Measurements from ENCODE around the gene DLGAP4. TPM values are rescaled to one million over a fixed set of nuclear protein-coding genes. Genes with fewer than 3 reads are reported as not detected.

The DLGAP4 gene
- total and polyA plus RNA-seq, 9 of the 15 experiments (the other 6 are each of a cell fraction or from before 2014, with no cell fraction given) = 0.31 to 34.1 (median 4.5) TPM

GRCh38 chr20:36440370-36441026 is 134.4 kb downstream of the DLGAP4 start:
- Histone ChIP-seq H3K4me1 (replicated peaks in 1 of 2; ENCODE audit: control insufficient read depth in 2 of 2, insufficient read depth in 2 of 2, low read length in 2 of 2) (peaks cover 5 to 18% of the 10 kb centered on the region in 2 experiments; a peak in 3 of 5 replicates), H2AFZ (ENCODE audit: low read depth, low read length) (no peak overlapping the region), H3K36me3 (ENCODE audit: control insufficient read depth, insufficient read depth, low read length) (no peaks in the 10 kb centered on the region), H3K4me3 (no peak overlapping the region), H3K4me2 (ENCODE audit: insufficient read depth, low read length) (no peak overlapping the region), H3K79me2 (ENCODE audit: control insufficient read depth, insufficient read depth, low read length) (no peaks in the 10 kb centered on the region; the same call in 2 of the 3 replicates), H3K9me3 (replicated peaks; ENCODE audit: control insufficient read depth, insufficient read depth, low read depth, low read length) (no peaks in the 10 kb centered on the region), H4K20me1 (replicated peaks; ENCODE audit: control insufficient read depth, insufficient read depth, low read length) (peaks cover 11% of the 10 kb centered on the region), H3K9ac (ENCODE audit: insufficient read depth in 1 of 2, low read depth in 2 of 2, low read length in 2 of 2) (no peak overlapping the region), H3K9me1 (ENCODE audit: control insufficient read depth, insufficient read depth, low read length) (no peaks in the 10 kb centered on the region), H3K27me3 (ENCODE audit: control insufficient read depth in 2 of 2, insufficient read depth in 2 of 2, low read length in 2 of 2) (peaks cover 2 to 41% of the 10 kb centered on the region in 2 experiments; a peak in 3 of 5 replicates), H3K27ac (ENCODE audit: extremely low read depth, low read depth, low read length) (no peak overlapping the region)
- ATAC-seq (no peak), FAIRE-seq (no peak), DNase-seq (ENCODE audit: extremely low read depth in 1 of 4, low spot score in 3 of 4) (no peak)
- WGBS (ENCODE audit: insufficient coverage, low coverage, missing lambda C conversion rate) = 3% methylated on average over 10 of the region's 11 CpGs
- ChIA-PET POLR2A (interaction anchor here (0.6 kb wide), 2 partner anchors 70 to 299 kb away, joined by 3 read pairs; no protein-coding TSS in a partner anchor), CTCF (ENCODE audit: low intra/inter-chr PET ratio) (interaction anchor here (0.6 to 0.7 kb wide), 2 partner anchors 234 to 1342 kb away, joined by 4 to 8 read pairs; no protein-coding TSS in a partner anchor)
- no TSS peak for BruUV-seq (replicated peaks)
- intact Hi-C loops (cut with micrococcal nuclease) = loop anchor here (2.0 kb wide), 1 partner anchor 52 kb away; no protein-coding TSS in a partner anchor
- in situ Hi-C loops (cut with MboI) = loop anchor here (25.0 kb wide), 2 partner anchors 228 to 453 kb away; no protein-coding TSS in a partner anchor
- TF ChIP-seq CC2D1A (IDR thresholded peaks at IDR 0.05) (no peak), KDM2B (CRISPR knock-in tag; IDR thresholded peaks at IDR 0.05) (no peak), CEBPG (CRISPR knock-in tag; IDR thresholded peaks at IDR 0.05) (no peak), CEBPG (tag; conservative IDR thresholded peaks at IDR 0.05 in 1 of 2, IDR thresholded peaks at IDR 0.05 in 1 of 2) (no peak), CBX8 (IDR thresholded peaks at IDR 0.05; ENCODE audit: borderline replicate concordance, extremely low read depth, low read depth, low read length, poor library complexity, severe bottlenecking) (no peak), NELFE (IDR thresholded peaks at IDR 0.05; ENCODE audit: insufficient read depth, insufficient read length) (no peak), EGR1 (conservative IDR thresholded peaks at IDR 0.05) (no peak), FOXA1 (IDR thresholded peaks at IDR 0.05; ENCODE audit: borderline replicate concordance) (no peak), ZNF512 (tag; IDR thresholded peaks at IDR 0.05) (no peak), CHD4 (IDR thresholded peaks at IDR 0.05; ENCODE audit: insufficient read depth, insufficient replicate concordance, low read depth, low read length, poor library complexity, severe bottlenecking) (no peak), MAZ (CRISPR knock-in tag; conservative IDR thresholded peaks at IDR 0.05 in 1 of 2, IDR thresholded peaks at IDR 0.05 in 1 of 2) (no peak), MCM7 (IDR thresholded peaks at IDR 0.05) (no peak)
- TF ChIP-seq, protein P1, sequence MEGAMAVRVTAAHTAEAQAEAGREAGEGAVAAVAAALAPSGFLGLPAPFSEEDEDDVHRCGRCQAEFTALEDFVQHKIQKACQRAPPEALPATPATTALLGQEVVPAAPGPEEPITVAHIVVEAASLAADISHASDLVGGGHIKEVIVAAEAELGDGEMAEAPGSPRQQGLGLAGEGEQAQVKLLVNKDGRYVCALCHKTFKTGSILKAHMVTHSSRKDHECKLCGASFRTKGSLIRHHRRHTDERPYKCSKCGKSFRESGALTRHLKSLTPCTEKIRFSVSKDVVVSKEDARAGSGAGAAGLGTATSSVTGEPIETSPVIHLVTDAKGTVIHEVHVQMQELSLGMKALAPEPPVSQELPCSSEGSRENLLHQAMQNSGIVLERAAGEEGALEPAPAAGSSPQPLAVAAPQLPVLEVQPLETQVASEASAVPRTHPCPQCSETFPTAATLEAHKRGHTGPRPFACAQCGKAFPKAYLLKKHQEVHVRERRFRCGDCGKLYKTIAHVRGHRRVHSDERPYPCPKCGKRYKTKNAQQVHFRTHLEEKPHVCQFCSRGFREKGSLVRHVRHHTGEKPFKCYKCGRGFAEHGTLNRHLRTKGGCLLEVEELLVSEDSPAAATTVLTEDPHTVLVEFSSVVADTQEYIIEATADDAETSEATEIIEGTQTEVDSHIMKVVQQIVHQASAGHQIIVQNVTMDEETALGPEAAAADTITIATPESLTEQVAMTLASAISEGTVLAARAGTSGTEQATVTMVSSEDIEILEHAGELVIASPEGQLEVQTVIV (CRISPR knock-in tag; IDR thresholded peaks at IDR 0.05; ENCODE audit: borderline replicate concordance) = no peak
- TF ChIP-seq, protein P2, sequence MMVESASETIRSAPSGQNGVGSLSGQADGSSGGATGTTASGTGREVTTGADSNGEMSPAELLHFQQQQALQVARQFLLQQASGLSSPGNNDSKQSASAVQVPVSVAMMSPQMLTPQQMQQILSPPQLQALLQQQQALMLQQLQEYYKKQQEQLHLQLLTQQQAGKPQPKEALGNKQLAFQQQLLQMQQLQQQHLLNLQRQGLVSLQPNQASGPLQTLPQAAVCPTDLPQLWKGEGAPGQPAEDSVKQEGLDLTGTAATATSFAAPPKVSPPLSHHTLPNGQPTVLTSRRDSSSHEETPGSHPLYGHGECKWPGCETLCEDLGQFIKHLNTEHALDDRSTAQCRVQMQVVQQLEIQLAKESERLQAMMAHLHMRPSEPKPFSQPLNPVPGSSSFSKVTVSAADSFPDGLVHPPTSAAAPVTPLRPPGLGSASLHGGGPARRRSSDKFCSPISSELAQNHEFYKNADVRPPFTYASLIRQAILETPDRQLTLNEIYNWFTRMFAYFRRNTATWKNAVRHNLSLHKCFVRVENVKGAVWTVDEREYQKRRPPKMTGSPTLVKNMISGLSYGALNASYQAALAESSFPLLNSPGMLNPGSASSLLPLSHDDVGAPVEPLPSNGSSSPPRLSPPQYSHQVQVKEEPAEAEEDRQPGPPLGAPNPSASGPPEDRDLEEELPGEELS (CRISPR knock-in tag; IDR thresholded peaks at IDR 0.05; ENCODE audit: borderline replicate concordance) = no peak

Measured in K562 (cell line).